ENCODE results near the gene TCP11.

- TF ChIP-seq CTCF (conservative IDR thresholded peaks at IDR 0.05; ENCODE audit: low read length) (no peak), EZH2phosphoT487 (IDR thresholded peaks at IDR 0.05; ENCODE audit: borderline replicate concordance) (no peak)
Measured at GRCh38 chr6:35190306-35190705, 49.2 kb upstream of the TCP11 start.
